ENCODE measurements around the gene KCNH5. TPM values are rescaled to one million over a fixed set of nuclear protein-coding genes. Genes with fewer than 3 reads are reported as not detected.
A peak's percentile ranks its signal among the peaks of the same experiment; 100 is the strongest.

The KCNH5 gene, protein sequence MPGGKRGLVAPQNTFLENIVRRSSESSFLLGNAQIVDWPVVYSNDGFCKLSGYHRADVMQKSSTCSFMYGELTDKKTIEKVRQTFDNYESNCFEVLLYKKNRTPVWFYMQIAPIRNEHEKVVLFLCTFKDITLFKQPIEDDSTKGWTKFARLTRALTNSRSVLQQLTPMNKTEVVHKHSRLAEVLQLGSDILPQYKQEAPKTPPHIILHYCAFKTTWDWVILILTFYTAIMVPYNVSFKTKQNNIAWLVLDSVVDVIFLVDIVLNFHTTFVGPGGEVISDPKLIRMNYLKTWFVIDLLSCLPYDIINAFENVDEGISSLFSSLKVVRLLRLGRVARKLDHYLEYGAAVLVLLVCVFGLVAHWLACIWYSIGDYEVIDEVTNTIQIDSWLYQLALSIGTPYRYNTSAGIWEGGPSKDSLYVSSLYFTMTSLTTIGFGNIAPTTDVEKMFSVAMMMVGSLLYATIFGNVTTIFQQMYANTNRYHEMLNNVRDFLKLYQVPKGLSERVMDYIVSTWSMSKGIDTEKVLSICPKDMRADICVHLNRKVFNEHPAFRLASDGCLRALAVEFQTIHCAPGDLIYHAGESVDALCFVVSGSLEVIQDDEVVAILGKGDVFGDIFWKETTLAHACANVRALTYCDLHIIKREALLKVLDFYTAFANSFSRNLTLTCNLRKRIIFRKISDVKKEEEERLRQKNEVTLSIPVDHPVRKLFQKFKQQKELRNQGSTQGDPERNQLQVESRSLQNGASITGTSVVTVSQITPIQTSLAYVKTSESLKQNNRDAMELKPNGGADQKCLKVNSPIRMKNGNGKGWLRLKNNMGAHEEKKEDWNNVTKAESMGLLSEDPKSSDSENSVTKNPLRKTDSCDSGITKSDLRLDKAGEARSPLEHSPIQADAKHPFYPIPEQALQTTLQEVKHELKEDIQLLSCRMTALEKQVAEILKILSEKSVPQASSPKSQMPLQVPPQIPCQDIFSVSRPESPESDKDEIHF
- total RNA-seq, result not detected

DNA sequence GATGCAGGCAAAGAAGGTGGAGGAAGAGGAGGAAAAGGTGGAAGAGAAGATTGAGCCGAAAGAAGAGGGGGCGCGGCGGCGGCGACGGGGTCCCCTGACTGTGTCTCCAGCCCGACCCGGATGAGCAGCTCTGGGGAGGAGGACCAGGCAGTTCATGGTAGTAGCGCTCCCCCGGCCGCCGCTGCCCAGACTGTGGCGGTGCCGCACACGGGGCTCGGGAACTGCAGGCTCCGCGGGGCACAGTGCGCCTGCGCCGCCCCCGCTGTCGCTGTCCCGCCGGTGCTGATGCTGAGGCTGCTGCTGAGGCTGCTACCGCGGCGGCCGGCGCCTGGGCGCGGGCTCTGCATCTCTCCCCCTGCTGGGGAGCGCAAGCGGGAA lies at the start of gene KCNH5:
TSS of gene KCNH5 (minus strand) at position 225 of the 378 bp plus-strand sequence. CDS start 272 bp downstream, outside the sequence.
- H3K27ac ChIP-seq, result no peak within 1 kb of the TSS
- ATAC-seq (peak; percentile 18), DNase-seq (peak in 3 of 4 donors; percentile 13 to 52 (median 22))
- peaks cover 0 to 14% of the 10 kb centered on the region in 2 donors for H3K27me3 ChIP-seq
- WGBS, 2 donors, result 0 to 2% methylated on average over 13 to 35 of the region's 35 CpGs
- H3K4me3 ChIP-seq, result no peak within 1 kb of the TSS
- peaks cover 14% of the 10 kb centered on the region for H3K4me1 ChIP-seq
- no peak for TF ChIP-seq POLR2A (IDR thresholded peaks at IDR 0.05)
- TF ChIP-seq, protein P1, sequence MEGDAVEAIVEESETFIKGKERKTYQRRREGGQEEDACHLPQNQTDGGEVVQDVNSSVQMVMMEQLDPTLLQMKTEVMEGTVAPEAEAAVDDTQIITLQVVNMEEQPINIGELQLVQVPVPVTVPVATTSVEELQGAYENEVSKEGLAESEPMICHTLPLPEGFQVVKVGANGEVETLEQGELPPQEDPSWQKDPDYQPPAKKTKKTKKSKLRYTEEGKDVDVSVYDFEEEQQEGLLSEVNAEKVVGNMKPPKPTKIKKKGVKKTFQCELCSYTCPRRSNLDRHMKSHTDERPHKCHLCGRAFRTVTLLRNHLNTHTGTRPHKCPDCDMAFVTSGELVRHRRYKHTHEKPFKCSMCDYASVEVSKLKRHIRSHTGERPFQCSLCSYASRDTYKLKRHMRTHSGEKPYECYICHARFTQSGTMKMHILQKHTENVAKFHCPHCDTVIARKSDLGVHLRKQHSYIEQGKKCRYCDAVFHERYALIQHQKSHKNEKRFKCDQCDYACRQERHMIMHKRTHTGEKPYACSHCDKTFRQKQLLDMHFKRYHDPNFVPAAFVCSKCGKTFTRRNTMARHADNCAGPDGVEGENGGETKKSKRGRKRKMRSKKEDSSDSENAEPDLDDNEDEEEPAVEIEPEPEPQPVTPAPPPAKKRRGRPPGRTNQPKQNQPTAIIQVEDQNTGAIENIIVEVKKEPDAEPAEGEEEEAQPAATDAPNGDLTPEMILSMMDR (IDR thresholded peaks at IDR 0.05), result no peak
- no peaks in the 10 kb centered on the region for H3K36me3 ChIP-seq (replicated peaks in 1 of 2; ENCODE audit: insufficient read depth in 1 of 2, low read depth in 2 of 2)
- H3K9me3 ChIP-seq, result no peaks in the 10 kb centered on the region
- intact Hi-C loops (cut with DNase I), result no loop called here

DNA sequence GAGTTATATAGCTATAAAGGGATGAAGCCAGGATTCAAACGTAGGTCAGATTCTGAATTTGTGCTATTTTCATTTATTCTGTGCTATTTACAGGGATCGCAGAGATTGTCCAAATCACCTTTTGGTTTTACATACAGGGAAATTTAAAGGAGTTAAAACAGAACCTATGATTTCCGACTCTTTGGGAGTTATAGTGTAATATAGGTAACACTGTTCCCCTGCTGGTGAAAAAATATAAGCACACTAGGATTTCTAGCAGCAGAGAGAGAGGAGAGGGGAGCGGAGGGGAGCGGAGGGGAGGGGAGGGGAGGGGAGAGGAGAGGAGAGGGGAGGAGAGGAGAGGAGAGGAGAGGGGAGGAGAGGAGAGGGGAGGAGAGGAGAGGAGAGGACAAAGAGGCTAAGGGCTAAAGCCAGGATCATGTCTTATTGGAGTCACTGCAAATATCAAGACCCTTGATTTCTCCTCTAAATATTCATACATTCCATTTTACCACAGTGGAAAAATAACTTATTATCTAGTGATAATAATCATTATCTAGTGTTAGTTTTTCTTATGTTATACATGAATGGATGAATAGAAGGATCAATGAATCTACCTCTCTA lies 46.2 kb upstream of the KCNH5 start:
- WGBS, 2 donors, result 72 to 73% methylated on average over 5 of the region's 5 CpGs
- no peaks in the 10 kb centered on the region for H3K4me1 ChIP-seq
- TF ChIP-seq, protein P1 (IDR thresholded peaks at IDR 0.05), result no peak
- TF ChIP-seq POLR2A (IDR thresholded peaks at IDR 0.05), result no peak
- no peaks in the 10 kb centered on the region for H3K27me3 ChIP-seq
- ATAC-seq (no peak), DNase-seq (no peak)
- no peaks in the 10 kb centered on the region for H3K9me3 ChIP-seq
- no peaks in the 10 kb centered on the region for H3K36me3 ChIP-seq (replicated peaks in 1 of 2; ENCODE audit: insufficient read depth in 1 of 2, low read depth in 2 of 2)
- H3K27ac ChIP-seq, result no peak overlapping the region
- no peak overlapping the region for H3K4me3 ChIP-seq
- intact Hi-C loops (cut with DNase I), result no loop called here

GRCh38 chr14:63088865-63089264 lies 43.6 kb upstream of the KCNH5 start:
- intact Hi-C loops (cut with DNase I), result no loop called here
- no peaks in the 10 kb centered on the region for H3K36me3 ChIP-seq (replicated peaks in 1 of 2; ENCODE audit: insufficient read depth in 1 of 2, low read depth in 2 of 2)
- H3K4me1 ChIP-seq, result no peaks in the 10 kb centered on the region
- H3K27me3 ChIP-seq, result no peaks in the 10 kb centered on the region
- no peak overlapping the region for H3K27ac ChIP-seq
- DNase-seq (no peak), ATAC-seq (no peak)
- TF ChIP-seq, protein P1 (IDR thresholded peaks at IDR 0.05), result no peak
- no peak for TF ChIP-seq POLR2A (IDR thresholded peaks at IDR 0.05)
- 21 to 22% methylated on average over 2 of the region's 2 CpGs for WGBS, 2 donors
- no peaks in the 10 kb centered on the region for H3K9me3 ChIP-seq
- H3K4me3 ChIP-seq, result no peak overlapping the region

DNA sequence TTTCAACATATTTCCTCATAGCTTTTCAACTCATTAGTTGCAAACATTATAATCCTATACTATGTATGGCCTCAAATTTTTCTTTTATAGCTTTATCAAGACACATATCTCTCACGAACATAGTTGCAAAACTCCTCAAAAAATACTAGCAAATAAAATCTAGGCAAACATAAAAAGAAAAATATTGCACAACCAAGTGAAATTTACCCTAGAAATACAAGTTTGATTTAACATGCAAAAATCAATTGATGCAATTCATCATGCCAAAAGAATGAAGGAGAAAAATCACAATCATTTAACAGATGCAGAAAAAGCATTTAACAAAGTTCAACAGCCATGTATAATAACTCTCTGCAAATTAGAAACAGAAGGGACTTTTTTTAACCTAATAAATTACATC lies 33.3 kb upstream of the KCNH5 start:
- intact Hi-C loops (cut with DNase I), result no loop called here
- no peak for ATAC-seq
- no peak for DNase-seq
- no peak overlapping the region for H3K4me3 ChIP-seq
- no peaks in the 10 kb centered on the region for H3K27me3 ChIP-seq
- WGBS, 2 donors, result 6 to 7% methylated on average over 1 of the region's 1 CpG
- no peak for TF ChIP-seq POLR2A (IDR thresholded peaks at IDR 0.05)
- TF ChIP-seq, protein P1 (IDR thresholded peaks at IDR 0.05), result no peak
- H3K36me3 ChIP-seq (replicated peaks in 1 of 2; ENCODE audit: insufficient read depth in 1 of 2, low read depth in 2 of 2), result no peaks in the 10 kb centered on the region
- H3K27ac ChIP-seq, result no peak overlapping the region
- H3K9me3 ChIP-seq, result no peaks in the 10 kb centered on the region
- H3K4me1 ChIP-seq, result no peaks in the 10 kb centered on the region

Measured in body of pancreas (tissue), 4 donors.